NT2/D1 (cell line): ENCODE results near the gene ADK.

Experiments used
- YY1 ChIP-seq: IDR thresholded peaks from 2 replicates; pipeline ENCODE4 v1.6.1; 2011; ENCODE audit not compliant: insufficient read length, insufficient read depth
- ZNF274 ChIP-seq: IDR thresholded peaks from 2 replicates; pipeline ENCODE4 v1.6.1; 2011; ENCODE audit warnings: mild to moderate bottlenecking, low read depth, low read length

DNA sequence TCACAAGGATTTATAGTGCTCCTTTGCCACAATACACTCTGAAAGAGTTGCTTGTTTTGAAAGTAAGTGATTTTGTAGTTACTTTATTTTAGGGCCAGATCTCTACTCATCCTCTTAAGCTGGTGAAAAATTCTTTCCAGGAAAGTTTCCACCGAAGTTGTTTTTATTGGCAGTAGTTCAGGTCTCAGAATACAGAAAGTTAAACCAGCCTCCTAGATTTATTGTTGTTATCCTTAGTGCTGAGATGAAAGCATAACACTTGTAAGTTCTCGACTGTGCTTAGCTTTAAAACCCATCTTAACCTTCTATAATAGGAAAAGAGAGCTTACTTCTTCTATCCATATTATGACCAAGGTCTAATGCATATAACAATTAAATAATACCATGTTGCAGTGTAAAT, 5.9 kb upstream of the ADK start:
- TF ChIP-seq ZNF274 (no peak), YY1 (no peak)
